ENCODE results near the gene MXI1. TPM values are rescaled to one million over a fixed set of nuclear protein-coding genes. Genes with fewer than 3 reads are reported as not detected.

Gene MXI1
- total RNA-seq, 1 donor from 2014 or later = 48.1 TPM

DNA sequence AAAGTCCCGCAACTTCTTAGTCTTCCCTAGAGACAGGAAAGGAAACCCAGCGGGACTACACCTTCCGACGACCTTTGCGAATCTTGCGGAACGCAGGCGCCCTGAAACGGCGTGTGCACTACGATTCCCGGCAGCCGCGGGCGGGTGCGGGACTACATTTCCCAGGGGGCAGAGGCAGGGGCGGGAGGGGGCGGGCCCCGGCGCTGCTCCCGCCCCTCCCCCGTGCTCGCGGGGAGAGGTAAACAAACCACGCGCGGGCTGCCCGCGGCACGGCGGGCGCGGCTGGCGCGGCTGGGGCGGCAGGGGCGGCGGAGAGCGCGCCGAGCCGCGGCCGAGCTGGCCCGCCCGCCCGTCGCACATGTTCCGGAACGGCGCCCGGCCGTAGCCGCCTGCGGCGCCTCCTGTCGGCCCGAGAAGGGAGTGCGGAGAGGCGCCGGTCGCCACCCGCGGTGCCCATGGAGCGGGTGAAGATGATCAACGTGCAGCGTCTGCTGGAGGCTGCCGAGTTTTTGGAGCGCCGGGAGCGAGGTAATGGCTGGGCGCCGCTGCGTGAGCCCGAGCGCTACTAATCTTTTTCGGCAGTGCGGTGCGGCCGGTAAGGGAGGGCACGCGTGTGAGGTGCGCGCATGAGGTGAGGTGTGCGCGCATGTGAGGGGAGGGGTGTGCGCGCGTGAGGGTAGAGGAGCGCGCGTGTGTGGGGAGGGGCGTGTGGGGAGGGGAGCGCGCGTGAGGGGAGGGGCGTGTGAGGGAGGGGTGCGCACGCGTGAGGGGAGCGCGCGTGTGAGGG, 18.5 kb downstream of the MXI1 start:
- TF ChIP-seq, protein P1, sequence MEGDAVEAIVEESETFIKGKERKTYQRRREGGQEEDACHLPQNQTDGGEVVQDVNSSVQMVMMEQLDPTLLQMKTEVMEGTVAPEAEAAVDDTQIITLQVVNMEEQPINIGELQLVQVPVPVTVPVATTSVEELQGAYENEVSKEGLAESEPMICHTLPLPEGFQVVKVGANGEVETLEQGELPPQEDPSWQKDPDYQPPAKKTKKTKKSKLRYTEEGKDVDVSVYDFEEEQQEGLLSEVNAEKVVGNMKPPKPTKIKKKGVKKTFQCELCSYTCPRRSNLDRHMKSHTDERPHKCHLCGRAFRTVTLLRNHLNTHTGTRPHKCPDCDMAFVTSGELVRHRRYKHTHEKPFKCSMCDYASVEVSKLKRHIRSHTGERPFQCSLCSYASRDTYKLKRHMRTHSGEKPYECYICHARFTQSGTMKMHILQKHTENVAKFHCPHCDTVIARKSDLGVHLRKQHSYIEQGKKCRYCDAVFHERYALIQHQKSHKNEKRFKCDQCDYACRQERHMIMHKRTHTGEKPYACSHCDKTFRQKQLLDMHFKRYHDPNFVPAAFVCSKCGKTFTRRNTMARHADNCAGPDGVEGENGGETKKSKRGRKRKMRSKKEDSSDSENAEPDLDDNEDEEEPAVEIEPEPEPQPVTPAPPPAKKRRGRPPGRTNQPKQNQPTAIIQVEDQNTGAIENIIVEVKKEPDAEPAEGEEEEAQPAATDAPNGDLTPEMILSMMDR (IDR thresholded peaks at IDR 0.05; ENCODE audit: partially characterized antibody, unreplicated experiment) = peak; percentile 77
- H3K9me3 Mint-ChIP-seq (ENCODE audit: unreplicated experiment) = peaks cover 13% of the 10 kb centered on the region
- H3K4me1 Mint-ChIP-seq (ENCODE audit: low read depth, unreplicated experiment) = peaks cover 20% of the 10 kb centered on the region
- peak overlapping the region; percentile 85 for H3K4me3 Mint-ChIP-seq (ENCODE audit: unreplicated experiment)
- H3K36me3 Mint-ChIP-seq (ENCODE audit: unreplicated experiment) = no peaks in the 10 kb centered on the region
- peaks cover 17% of the 10 kb centered on the region for H3K27me3 Mint-ChIP-seq (ENCODE audit: unreplicated experiment)
- DNase-seq = peak; percentile 90
- peak overlapping the region; percentile 43 for H3K27ac Mint-ChIP-seq (ENCODE audit: unreplicated experiment)

DNA sequence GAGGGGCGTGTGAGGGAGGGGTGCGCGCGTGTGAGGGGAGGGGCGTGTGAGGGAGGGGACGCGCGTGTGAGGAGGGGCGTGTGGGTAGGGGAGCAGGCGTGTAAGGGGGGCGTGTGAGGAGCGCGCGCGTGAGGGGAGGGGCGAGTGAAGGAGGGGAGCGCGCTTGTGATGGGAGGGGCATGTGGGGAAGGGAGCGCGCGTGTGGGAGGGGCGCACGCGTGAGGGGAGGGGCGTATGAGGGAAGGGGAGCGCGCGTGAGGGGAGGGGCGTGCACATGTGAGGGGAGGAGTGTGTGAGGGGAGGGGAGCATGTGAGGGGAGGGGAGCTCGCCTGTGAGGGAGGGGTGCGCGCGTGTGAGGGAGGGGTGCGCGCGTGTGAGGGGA, 19.1 kb downstream of the MXI1 start:
- no peak overlapping the region for H3K27ac Mint-ChIP-seq (ENCODE audit: unreplicated experiment)
- TF ChIP-seq, protein P1 (IDR thresholded peaks at IDR 0.05; ENCODE audit: partially characterized antibody, unreplicated experiment) = no peak
- H3K9me3 Mint-ChIP-seq (ENCODE audit: unreplicated experiment) = peaks cover 13% of the 10 kb centered on the region
- peaks cover 17% of the 10 kb centered on the region for H3K27me3 Mint-ChIP-seq (ENCODE audit: unreplicated experiment)
- H3K36me3 Mint-ChIP-seq (ENCODE audit: unreplicated experiment) = no peaks in the 10 kb centered on the region
- peak; percentile 83 for DNase-seq
- peaks cover 17% of the 10 kb centered on the region for H3K4me1 Mint-ChIP-seq (ENCODE audit: low read depth, unreplicated experiment)
- peak overlapping the region; percentile 81 for H3K4me3 Mint-ChIP-seq (ENCODE audit: unreplicated experiment)

DNA sequence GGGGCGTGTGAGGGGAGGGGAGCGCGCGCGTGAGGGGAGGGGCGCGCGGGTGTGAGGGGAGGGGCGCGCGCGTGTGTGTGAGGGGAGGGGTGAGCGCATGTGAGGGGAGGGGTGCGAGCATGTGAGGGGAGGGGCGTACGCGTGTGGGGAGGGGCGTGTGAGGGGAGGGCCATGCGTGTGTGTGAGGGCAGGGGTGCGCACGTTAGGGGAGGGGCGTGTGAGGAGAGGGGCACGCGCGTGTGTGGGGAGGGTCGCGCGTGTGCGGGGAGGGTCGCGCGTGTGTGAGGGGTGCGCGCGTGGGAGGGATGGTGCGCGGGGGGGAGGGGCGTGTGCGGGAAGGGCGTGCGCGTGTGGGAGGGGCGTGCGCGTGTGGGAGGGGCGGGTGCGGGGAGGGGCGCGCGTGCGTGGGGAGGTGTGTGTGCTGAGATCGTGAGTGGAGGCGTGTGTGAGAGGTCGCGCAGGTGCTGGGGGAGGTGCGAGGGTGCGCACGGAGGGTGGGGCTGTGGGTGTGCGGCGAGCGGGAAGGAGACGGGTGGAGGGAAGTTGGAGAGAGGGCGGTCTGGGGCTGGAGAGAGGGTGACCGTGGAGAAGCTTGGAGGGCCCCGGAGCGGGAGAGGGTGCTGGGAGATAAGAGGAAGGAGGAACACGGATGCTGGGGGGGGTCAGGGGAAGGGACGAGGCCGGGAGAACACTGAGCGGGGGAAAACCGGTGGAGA, 19.7 kb downstream of the MXI1 start:
- Mint-ChIP-seq H3K27ac (ENCODE audit: unreplicated experiment) (peak overlapping the region; percentile 59), H3K4me1 (ENCODE audit: low read depth, unreplicated experiment) (peaks cover 12% of the 10 kb centered on the region), H3K27me3 (ENCODE audit: unreplicated experiment) (peaks cover 14% of the 10 kb centered on the region), H3K4me3 (ENCODE audit: unreplicated experiment) (peak overlapping the region; percentile 86), H3K9me3 (ENCODE audit: unreplicated experiment) (peaks cover 13% of the 10 kb centered on the region), H3K36me3 (ENCODE audit: unreplicated experiment) (no peaks in the 10 kb centered on the region)
- peak; percentile 39 for DNase-seq
- TF ChIP-seq, protein P1 (IDR thresholded peaks at IDR 0.05; ENCODE audit: partially characterized antibody, unreplicated experiment) = no peak

- H3K9me3 Mint-ChIP-seq (ENCODE audit: unreplicated experiment) = peaks cover 11% of the 10 kb centered on the region
Measured at GRCh38 chr10:110228066-110228465, 20.7 kb downstream of the MXI1 start.

More at GRCh38 chr10:110228066-110228465, 20.7 kb downstream of the MXI1 start:
- H3K36me3 Mint-ChIP-seq (ENCODE audit: unreplicated experiment) = no peaks in the 10 kb centered on the region
- H3K27ac Mint-ChIP-seq (ENCODE audit: unreplicated experiment) = no peak overlapping the region
- H3K4me1 Mint-ChIP-seq (ENCODE audit: low read depth, unreplicated experiment) = peaks cover 5% of the 10 kb centered on the region
- H3K4me3 Mint-ChIP-seq (ENCODE audit: unreplicated experiment) = peak overlapping the region; percentile 44
- H3K27me3 Mint-ChIP-seq (ENCODE audit: unreplicated experiment) = peaks cover 14% of the 10 kb centered on the region
- TF ChIP-seq, protein P1 (IDR thresholded peaks at IDR 0.05; ENCODE audit: partially characterized antibody, unreplicated experiment) = no peak
- DNase-seq = no peak

All from glutamatergic neuron (in vitro differentiated cells).